Ishikawa (cell line): ENCODE results near the gene FBLN1.

Experiments used
- ZBTB7A ChIP-seq: IDR thresholded peaks from 2 replicates; pipeline ENCODE4 v1.6.1; 2012; ENCODE audit warnings: low read depth
- TF ChIP-seq, protein P1 (sequence below): IDR thresholded peaks from 2 replicates; pipeline ENCODE4 v1.6.1; 2012; ENCODE audit warnings: low read depth, mild to moderate bottlenecking

DNA sequence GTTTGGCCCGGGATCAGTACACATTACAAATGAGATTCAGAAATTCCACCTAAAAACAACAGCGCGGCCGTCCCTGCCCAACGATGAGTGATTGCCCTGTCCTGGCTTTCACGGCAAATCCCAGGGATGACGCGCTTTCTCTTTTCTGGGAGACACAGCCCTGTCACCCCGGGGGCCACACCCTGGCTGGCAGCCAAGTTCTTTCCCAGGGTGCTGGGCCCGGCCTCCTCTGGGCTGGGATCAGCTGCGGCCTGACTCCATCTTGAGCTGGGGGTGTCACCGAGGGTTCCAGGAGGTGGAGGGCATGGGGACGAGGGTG is 82.7 kb downstream of the FBLN1 start:
- TF ChIP-seq ZBTB7A = no peak
- TF ChIP-seq, protein P1, sequence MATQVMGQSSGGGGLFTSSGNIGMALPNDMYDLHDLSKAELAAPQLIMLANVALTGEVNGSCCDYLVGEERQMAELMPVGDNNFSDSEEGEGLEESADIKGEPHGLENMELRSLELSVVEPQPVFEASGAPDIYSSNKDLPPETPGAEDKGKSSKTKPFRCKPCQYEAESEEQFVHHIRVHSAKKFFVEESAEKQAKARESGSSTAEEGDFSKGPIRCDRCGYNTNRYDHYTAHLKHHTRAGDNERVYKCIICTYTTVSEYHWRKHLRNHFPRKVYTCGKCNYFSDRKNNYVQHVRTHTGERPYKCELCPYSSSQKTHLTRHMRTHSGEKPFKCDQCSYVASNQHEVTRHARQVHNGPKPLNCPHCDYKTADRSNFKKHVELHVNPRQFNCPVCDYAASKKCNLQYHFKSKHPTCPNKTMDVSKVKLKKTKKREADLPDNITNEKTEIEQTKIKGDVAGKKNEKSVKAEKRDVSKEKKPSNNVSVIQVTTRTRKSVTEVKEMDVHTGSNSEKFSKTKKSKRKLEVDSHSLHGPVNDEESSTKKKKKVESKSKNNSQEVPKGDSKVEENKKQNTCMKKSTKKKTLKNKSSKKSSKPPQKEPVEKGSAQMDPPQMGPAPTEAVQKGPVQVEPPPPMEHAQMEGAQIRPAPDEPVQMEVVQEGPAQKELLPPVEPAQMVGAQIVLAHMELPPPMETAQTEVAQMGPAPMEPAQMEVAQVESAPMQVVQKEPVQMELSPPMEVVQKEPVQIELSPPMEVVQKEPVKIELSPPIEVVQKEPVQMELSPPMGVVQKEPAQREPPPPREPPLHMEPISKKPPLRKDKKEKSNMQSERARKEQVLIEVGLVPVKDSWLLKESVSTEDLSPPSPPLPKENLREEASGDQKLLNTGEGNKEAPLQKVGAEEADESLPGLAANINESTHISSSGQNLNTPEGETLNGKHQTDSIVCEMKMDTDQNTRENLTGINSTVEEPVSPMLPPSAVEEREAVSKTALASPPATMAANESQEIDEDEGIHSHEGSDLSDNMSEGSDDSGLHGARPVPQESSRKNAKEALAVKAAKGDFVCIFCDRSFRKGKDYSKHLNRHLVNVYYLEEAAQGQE = no peak
